ENCODE measurements around the gene HEY2. TPM values are rescaled to one million over a fixed set of nuclear protein-coding genes. Genes with fewer than 3 reads are reported as not detected.

Gene HEY2
- total RNA-seq, 6 experiments from 2014 or later: not detected

DNA sequence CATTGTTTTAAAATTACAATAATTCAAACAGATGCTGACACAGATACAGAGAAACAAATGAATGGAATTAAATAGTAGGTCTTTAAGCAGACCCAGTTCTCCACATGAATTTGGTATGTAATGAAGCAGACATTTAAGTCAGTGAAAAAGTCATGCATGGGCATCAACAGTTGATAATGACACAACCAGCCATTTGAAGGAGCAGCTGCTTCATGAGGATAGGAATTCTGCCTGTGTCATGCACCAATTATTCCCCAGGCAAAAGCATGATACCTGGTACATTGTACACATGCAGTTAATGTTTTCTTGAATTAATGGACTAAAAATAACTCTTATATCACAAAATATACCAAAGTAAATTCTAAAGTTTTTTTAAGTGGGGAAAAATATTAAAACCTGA lies 11.2 kb upstream of the HEY2 start:
- peaks cover 1% of the 10 kb centered on the region; the same call in 1 of the 2 replicates for H3K27me3 Mint-ChIP-seq (ENCODE audit: insufficient read depth)
- TF ChIP-seq, protein P1, sequence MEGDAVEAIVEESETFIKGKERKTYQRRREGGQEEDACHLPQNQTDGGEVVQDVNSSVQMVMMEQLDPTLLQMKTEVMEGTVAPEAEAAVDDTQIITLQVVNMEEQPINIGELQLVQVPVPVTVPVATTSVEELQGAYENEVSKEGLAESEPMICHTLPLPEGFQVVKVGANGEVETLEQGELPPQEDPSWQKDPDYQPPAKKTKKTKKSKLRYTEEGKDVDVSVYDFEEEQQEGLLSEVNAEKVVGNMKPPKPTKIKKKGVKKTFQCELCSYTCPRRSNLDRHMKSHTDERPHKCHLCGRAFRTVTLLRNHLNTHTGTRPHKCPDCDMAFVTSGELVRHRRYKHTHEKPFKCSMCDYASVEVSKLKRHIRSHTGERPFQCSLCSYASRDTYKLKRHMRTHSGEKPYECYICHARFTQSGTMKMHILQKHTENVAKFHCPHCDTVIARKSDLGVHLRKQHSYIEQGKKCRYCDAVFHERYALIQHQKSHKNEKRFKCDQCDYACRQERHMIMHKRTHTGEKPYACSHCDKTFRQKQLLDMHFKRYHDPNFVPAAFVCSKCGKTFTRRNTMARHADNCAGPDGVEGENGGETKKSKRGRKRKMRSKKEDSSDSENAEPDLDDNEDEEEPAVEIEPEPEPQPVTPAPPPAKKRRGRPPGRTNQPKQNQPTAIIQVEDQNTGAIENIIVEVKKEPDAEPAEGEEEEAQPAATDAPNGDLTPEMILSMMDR (IDR thresholded peaks at IDR 0.05): no peak
- H3K27ac Mint-ChIP-seq: no peak overlapping the region
- H3K9me3 Mint-ChIP-seq: no peaks in the 10 kb centered on the region
- H3K4me3 Mint-ChIP-seq: no peak overlapping the region
- H3K36me3 Mint-ChIP-seq (ENCODE audit: low read depth): no peaks in the 10 kb centered on the region
- no peak for DNase-seq
- no peaks in the 10 kb centered on the region for H3K4me1 Mint-ChIP-seq (ENCODE audit: low read depth)

DNA sequence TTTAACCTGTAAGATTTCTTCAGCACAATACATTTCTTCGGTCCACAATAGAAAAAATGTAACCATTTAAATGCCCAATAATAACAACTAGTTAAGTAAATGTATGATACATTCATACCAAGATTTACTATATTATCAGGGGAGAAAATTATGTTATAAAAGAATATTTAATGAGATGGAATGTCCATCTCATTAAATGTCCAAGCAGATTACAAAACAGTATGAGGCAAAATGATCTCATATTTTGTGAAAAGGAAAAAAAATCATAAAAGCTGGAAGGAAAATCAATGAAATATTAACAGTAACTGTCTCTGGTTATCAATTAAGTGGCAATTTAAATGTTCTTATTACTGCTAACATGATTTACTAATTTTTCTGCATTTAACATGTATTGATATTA lies 10.1 kb upstream of the HEY2 start:
- no peak for DNase-seq
- Mint-ChIP-seq H3K27ac (no peak overlapping the region), H3K4me3 (no peak overlapping the region), H3K4me1 (ENCODE audit: low read depth) (no peaks in the 10 kb centered on the region), H3K9me3 (no peaks in the 10 kb centered on the region), H3K36me3 (ENCODE audit: low read depth) (no peaks in the 10 kb centered on the region), H3K27me3 (ENCODE audit: insufficient read depth) (peaks cover 6% of the 10 kb centered on the region; the same call in 1 of the 2 replicates)
- TF ChIP-seq, protein P1 (IDR thresholded peaks at IDR 0.05): no peak

DNA sequence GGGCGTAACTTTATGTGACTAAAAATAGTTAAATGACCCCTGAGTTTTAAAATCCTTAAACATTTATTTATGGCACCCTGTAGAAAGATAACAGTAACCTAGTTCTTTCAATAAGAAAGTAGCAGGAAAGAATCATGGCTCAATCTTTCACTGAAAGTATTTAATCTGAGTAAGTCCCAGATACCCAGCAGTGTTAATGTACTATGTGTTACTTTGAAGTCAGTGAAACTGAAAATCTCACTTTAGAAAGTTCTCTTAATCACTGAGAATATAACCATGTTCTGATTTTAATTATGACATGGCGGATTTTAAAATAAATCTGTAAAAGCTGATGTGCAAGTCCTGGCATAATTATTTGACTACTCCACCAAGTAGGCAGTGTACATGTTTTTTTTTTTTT lies 8.1 kb upstream of the HEY2 start:
- H3K4me3 Mint-ChIP-seq: no peak overlapping the region
- peaks cover 14% of the 10 kb centered on the region for H3K27me3 Mint-ChIP-seq (ENCODE audit: insufficient read depth)

DNA sequence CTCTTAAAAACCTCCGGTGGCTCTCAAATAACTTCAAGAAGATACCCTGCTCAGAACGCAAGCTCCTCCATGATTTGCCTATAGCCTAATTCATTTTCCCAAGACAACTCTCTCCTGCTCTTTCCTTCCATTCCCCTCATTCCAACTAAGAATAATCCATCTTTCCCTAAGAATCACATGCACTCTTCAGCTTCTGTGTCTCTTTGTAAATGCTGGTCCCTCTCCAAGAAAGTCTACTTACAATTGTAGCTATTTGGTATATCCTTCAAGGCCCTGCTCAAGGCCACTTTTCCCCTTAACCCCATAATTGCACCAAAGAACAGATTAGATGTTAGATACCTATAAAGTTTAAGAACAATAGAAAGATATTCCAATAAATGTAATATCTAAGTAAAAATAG lies 7.4 kb upstream of the HEY2 start:
- no peaks in the 10 kb centered on the region for H3K9me3 Mint-ChIP-seq
- H3K27me3 Mint-ChIP-seq (ENCODE audit: insufficient read depth): peaks cover 16% of the 10 kb centered on the region
- no peak for DNase-seq
- no peak overlapping the region for H3K4me3 Mint-ChIP-seq
- peaks cover 3% of the 10 kb centered on the region; the same call in 1 of the 2 replicates for H3K4me1 Mint-ChIP-seq (ENCODE audit: low read depth)
- H3K27ac Mint-ChIP-seq: no peak overlapping the region
- H3K36me3 Mint-ChIP-seq (ENCODE audit: low read depth): no peaks in the 10 kb centered on the region
- TF ChIP-seq, protein P1 (IDR thresholded peaks at IDR 0.05): no peak

More for the DNA sequence above, 8.1 kb upstream of the HEY2 start:
- DNase-seq: no peak
- no peaks in the 10 kb centered on the region for H3K36me3 Mint-ChIP-seq (ENCODE audit: low read depth)
- TF ChIP-seq, protein P1 (IDR thresholded peaks at IDR 0.05): no peak
- H3K27ac Mint-ChIP-seq: no peak overlapping the region
- no peaks in the 10 kb centered on the region for H3K9me3 Mint-ChIP-seq
- no peaks in the 10 kb centered on the region for H3K4me1 Mint-ChIP-seq (ENCODE audit: low read depth)

DNA sequence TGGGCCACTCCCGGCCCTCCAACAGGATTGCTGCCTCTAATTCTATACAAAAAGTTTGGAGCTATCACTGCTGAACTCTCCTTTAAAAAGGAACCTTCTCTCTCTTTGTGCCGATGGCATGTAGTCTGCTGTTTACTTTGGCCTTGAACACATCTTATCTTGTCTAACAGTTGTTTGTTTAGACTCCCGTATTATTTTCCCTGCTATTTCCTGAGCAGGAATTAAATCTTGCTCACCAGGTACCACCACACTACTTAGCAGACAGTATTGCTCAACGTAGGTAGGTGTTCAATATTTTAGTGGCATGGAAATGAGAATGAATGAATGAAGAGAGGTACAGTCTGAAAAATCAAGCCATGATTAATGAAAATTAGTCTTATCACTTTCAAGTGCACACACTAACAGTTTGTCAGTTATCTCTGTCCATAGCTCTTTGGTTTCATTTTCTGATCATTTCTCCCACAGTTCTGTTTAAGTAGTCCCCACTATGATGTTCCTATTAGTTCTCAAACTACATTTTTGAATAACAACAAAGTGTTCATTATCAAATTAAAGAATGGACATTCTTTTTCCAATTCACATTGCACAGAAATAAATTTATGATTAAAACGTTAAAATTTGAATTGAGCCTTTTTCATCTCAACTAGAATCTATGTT lies 6.8 kb upstream of the HEY2 start:
- no peak overlapping the region for H3K4me3 Mint-ChIP-seq
- no peaks in the 10 kb centered on the region for H3K36me3 Mint-ChIP-seq (ENCODE audit: low read depth)
- no peak overlapping the region for H3K27ac Mint-ChIP-seq
- H3K27me3 Mint-ChIP-seq (ENCODE audit: insufficient read depth): peaks cover 20% of the 10 kb centered on the region
- no peaks in the 10 kb centered on the region for H3K9me3 Mint-ChIP-seq
- TF ChIP-seq, protein P1 (IDR thresholded peaks at IDR 0.05): no peak
- DNase-seq: no peak
- peaks cover 8% of the 10 kb centered on the region; the same call in 1 of the 2 replicates for H3K4me1 Mint-ChIP-seq (ENCODE audit: low read depth)
